ENCODE results near the gene CFH.

DNA sequence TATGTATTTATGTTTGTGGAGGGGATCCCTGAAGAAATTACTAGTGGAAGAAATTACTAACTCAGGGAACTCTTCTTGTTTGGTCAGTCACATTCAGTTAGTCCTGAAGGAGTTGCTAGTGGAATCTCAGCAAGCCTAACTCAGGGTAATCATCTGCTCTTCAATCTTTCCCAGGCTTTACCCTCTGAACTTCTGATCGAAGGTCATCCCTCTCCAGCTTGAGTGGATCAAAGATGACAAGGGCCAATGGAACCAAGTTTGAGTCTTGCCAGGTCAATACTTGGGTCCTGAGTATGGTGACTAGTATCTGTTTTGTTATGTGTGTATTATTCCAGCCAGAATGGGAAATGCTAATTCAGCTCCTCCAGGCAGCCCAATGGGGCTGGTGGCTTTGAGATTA lies 49.3 kb downstream of the CFH start:
- TF ChIP-seq POLR2A (IDR thresholded peaks at IDR 0.05; ENCODE audit: low read depth, low read length) (no peak), POLR2AphosphoS5 (IDR thresholded peaks at IDR 0.05; ENCODE audit: low read depth, low read length) (no peak), TAF1 (IDR thresholded peaks at IDR 0.05; ENCODE audit: borderline replicate concordance, low read depth, low read length) (no peak)

Data from GM12892 (cell line).